Measurements from ENCODE around the gene PVRIG. TPM values are rescaled to one million over a fixed set of nuclear protein-coding genes. Genes with fewer than 3 reads are reported as not detected.

The PVRIG gene
- total RNA-seq, 1 experiment from 2014 or later: 0.70 TPM

DNA sequence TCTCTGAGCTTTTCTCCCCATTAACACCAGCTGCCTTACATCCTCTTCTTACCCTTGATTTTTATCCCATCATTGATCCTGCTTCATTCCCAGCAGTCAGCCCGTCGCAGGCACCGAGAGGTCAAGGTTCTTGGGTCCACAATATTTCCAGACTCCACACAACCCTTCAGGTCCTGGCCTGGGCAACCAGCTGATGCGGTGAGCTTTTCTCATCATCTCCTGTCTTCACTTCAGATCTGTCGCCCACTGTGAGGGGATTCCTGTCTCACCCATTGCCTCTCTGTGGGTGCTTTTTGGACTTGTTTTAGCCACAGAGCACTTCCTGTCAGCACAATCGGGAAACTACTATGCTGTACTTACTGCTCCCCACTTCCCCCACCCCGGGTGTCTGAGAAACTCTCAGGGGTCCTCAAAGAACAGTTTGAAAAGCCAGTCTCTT, 8.4 kb upstream of the PVRIG start:
- H3K4me1 Mint-ChIP-seq: peaks cover 10 to 29% of the 10 kb centered on the region in 2 experiments
- H2BK20ac ChIP-seq (ENCODE audit: low read depth, low read length, poor library complexity, severe bottlenecking): no peak overlapping the region
- H3K4me1 ChIP-seq (ENCODE audit: insufficient read depth, low read length): no peaks in the 10 kb centered on the region
- H3K27me3 ChIP-seq (ENCODE audit: insufficient read depth, low read length): peaks cover 3% of the 10 kb centered on the region; the same call in 1 of the 2 replicates
- H2BK15ac ChIP-seq (ENCODE audit: low read depth, low read length): no peak overlapping the region
- no peak overlapping the region for H3K4me3 Mint-ChIP-seq
- peaks cover 75% of the 10 kb centered on the region for H3K27me3 Mint-ChIP-seq (ENCODE audit: low read depth)
- no peaks in the 10 kb centered on the region for H3K79me2 ChIP-seq (ENCODE audit: insufficient read depth, low read length)
- H4K8ac ChIP-seq (replicated peaks; ENCODE audit: insufficient read length, low read depth, low read length): no peak overlapping the region
- H2BK120ac ChIP-seq (ENCODE audit: low read depth, low read length, poor library complexity, severe bottlenecking): no peak overlapping the region
- DNase-seq: no peak
- H3K27ac ChIP-seq (ENCODE audit: insufficient read length, low read depth, low read length): no peak overlapping the region
- TF ChIP-seq, protein P1, sequence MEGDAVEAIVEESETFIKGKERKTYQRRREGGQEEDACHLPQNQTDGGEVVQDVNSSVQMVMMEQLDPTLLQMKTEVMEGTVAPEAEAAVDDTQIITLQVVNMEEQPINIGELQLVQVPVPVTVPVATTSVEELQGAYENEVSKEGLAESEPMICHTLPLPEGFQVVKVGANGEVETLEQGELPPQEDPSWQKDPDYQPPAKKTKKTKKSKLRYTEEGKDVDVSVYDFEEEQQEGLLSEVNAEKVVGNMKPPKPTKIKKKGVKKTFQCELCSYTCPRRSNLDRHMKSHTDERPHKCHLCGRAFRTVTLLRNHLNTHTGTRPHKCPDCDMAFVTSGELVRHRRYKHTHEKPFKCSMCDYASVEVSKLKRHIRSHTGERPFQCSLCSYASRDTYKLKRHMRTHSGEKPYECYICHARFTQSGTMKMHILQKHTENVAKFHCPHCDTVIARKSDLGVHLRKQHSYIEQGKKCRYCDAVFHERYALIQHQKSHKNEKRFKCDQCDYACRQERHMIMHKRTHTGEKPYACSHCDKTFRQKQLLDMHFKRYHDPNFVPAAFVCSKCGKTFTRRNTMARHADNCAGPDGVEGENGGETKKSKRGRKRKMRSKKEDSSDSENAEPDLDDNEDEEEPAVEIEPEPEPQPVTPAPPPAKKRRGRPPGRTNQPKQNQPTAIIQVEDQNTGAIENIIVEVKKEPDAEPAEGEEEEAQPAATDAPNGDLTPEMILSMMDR (conservative IDR thresholded peaks at IDR 0.05): no peak
- no peak overlapping the region for H3K14ac ChIP-seq (ENCODE audit: insufficient read depth, low read length)
- H2BK12ac ChIP-seq (ENCODE audit: insufficient read length, low read depth, low read length): no peak overlapping the region
- WGBS (ENCODE audit: extremely low coverage, insufficient read length, low lambda C conversion rate): no CpG with 5 or more reads among the region's 7 CpGs
- no peak overlapping the region for H3K4me2 ChIP-seq (ENCODE audit: insufficient read depth, insufficient read length, low read length)
- no peaks in the 10 kb centered on the region for H3K36me3 Mint-ChIP-seq (ENCODE audit: insufficient read depth in 1 of 3, low read depth in 3 of 3)
- H3K79me1 ChIP-seq (ENCODE audit: insufficient read depth, low read depth, low read length, poor library complexity, severe bottlenecking): no peaks in the 10 kb centered on the region
- no peaks in the 10 kb centered on the region for H3K9me3 ChIP-seq (ENCODE audit: control insufficient read depth, low read depth, low read length)
- no peak overlapping the region for H3K23ac ChIP-seq (ENCODE audit: insufficient read length, low read depth, low read length)
- H3K18ac ChIP-seq (ENCODE audit: insufficient read length, low read depth, low read length): no peak overlapping the region
- H3T11ph ChIP-seq (ENCODE audit: low read length): no peak overlapping the region
- no peak overlapping the region for H4K5ac ChIP-seq (ENCODE audit: insufficient read length, low read depth, low read length)
- H4K91ac ChIP-seq (ENCODE audit: insufficient read length, low read depth, low read length): no peak overlapping the region
- no peak overlapping the region for H2AK5ac ChIP-seq (ENCODE audit: insufficient read length, low read length)
- H3K9me3 Mint-ChIP-seq: no peaks in the 10 kb centered on the region
- no peak overlapping the region for H3K27ac Mint-ChIP-seq
- H2BK5ac ChIP-seq (ENCODE audit: insufficient read length, low read length): no peak overlapping the region
- no peaks in the 10 kb centered on the region for H4K20me1 ChIP-seq (ENCODE audit: control insufficient read depth, insufficient read depth, insufficient read length)
- H3K56ac ChIP-seq (ENCODE audit: insufficient read length, low read depth, low read length): no peak overlapping the region
- no peak overlapping the region for H3K9ac ChIP-seq (ENCODE audit: extremely low read depth, insufficient read length, low read length)
- no peaks in the 10 kb centered on the region for H3K23me2 ChIP-seq (ENCODE audit: insufficient read length, low read depth, low read length, poor library complexity, severe bottlenecking)
- H2AFZ ChIP-seq (ENCODE audit: low read length): no peak overlapping the region
- H3K4ac ChIP-seq (ENCODE audit: low read depth, low read length): no peak overlapping the region

Measured in H9 (cell line).